CD4-positive, CD25-positive, alpha-beta regulatory T cell (primary cell): ENCODE measurements around the gene ZNF444. TPM values are rescaled to one million over a fixed set of nuclear protein-coding genes. Genes with fewer than 3 reads are reported as not detected.

Source experiments
- ATAC-seq, 2 donors: fragments of 150-1000 bp; cut with Tn5 transposase; one replicate each; pipeline ENCODE4 v1.10.0; 2021; ENCODE audit warnings: low read depth in 2 of 2, moderate number of reproducible peaks in 2 of 2, moderate library complexity in 1 of 2
- DNase-seq, 3 donors: peaks; one replicate each; pipeline versions ENCODE4 v3.0.0 to v3.0.0-alpha.2; 2012 to 2022; ENCODE audit warnings: mixed read lengths in 1 of 3
- H3K27ac ChIP-seq: one replicate; pipeline ENCODE4 v1.7.0; 2013; ENCODE audit warnings: mild to moderate bottlenecking, low read length; ENCODE audit not compliant: insufficient read depth, poor library complexity, severe bottlenecking
- H3K27me3 ChIP-seq: one replicate; pipeline ENCODE4 v1.7.0; 2013; ENCODE audit warnings: low read length; ENCODE audit not compliant: control insufficient read depth, insufficient read depth
- H3K36me3 ChIP-seq: one replicate; pipeline ENCODE4 v1.7.0; 2013; ENCODE audit warnings: mild to moderate bottlenecking, low read length, moderate library complexity; ENCODE audit not compliant: control insufficient read depth, insufficient read depth
- H3K4me1 ChIP-seq: 2 replicates; pipeline ENCODE4 v1.7.0; 2013; ENCODE audit warnings: mild to moderate bottlenecking, low read length; ENCODE audit not compliant: insufficient read depth, control insufficient read depth, poor library complexity, severe bottlenecking
- H3K4me3 ChIP-seq: one replicate; pipeline ENCODE4 v1.7.0; 2013; ENCODE audit warnings: low read depth, mild to moderate bottlenecking, low read length, moderate library complexity
- H3K9me3 ChIP-seq, 2 experiments: 1 replicate in 1 of 2; 2 replicates in 1 of 2; pipeline ENCODE4 v1.7.0; 2013; ENCODE audit warnings: low read length in 2 of 2, mild to moderate bottlenecking in 1 of 2, moderate library complexity in 1 of 2; ENCODE audit not compliant: control insufficient read depth in 2 of 2
- H3K27ac Mint-ChIP-seq, 3 donors: one replicate each; pipeline ENCODE4 v1.8.0; 2020 to 2022; ENCODE audit warnings: mild to moderate bottlenecking in 3 of 3, mixed read lengths in 3 of 3, moderate library complexity in 2 of 3
- H3K27me3 Mint-ChIP-seq: one replicate; pipeline ENCODE4 v1.8.0; 2022; ENCODE audit warnings: mild to moderate bottlenecking, mixed read lengths
- H3K36me3 Mint-ChIP-seq: one replicate; pipeline ENCODE4 v1.8.0; 2020; ENCODE audit warnings: mixed read lengths
- H3K4me1 Mint-ChIP-seq, 4 donors: one replicate each; pipeline ENCODE4 v1.8.0; 2020 to 2022; ENCODE audit warnings: mixed read lengths in 4 of 4, mild to moderate bottlenecking in 1 of 4
- H3K4me3 Mint-ChIP-seq, 4 donors: one replicate each; pipeline ENCODE4 v1.8.0; 2020 to 2022; ENCODE audit warnings: mild to moderate bottlenecking in 4 of 4, mixed read lengths in 4 of 4, moderate library complexity in 3 of 4
- H3K9me3 Mint-ChIP-seq, 7 donors: one replicate each; pipeline ENCODE4 v1.8.0; 2020 to 2022; ENCODE audit warnings: mixed read lengths in 7 of 7, mild to moderate bottlenecking in 3 of 7, moderate library complexity in 2 of 7
- polyA plus RNA-seq, 4 donors: library from polyadenylated mRNA; unstranded; fragments of 300-500 nt; fragmentation: Illumina TruSeq; gene quantifications; one replicate each; pipeline ENCODE4 v1.2.3, GENCODE V29; 2021
- total RNA-seq: library from RNA; stranded (reverse); gene quantifications from one replicate; pipeline ENCODE4 v1.2.3, GENCODE V29; 2022

The ZNF444 gene
- total and polyA plus RNA-seq, 5 donors from 2014 or later, result 10.8 to 23.5 (median 14.3) TPM

- peaks cover 12 to 43% (median 29%) of the 10 kb centered on the region in 4 donors for H3K4me1 Mint-ChIP-seq
- H3K36me3 ChIP-seq, result no peaks in the 10 kb centered on the region
- no peaks in the 10 kb centered on the region for H3K27me3 ChIP-seq
- peak overlapping the region; percentile 84 for H3K27ac ChIP-seq
- no peaks in the 10 kb centered on the region for H3K9me3 Mint-ChIP-seq
- H3K36me3 Mint-ChIP-seq, result no peaks in the 10 kb centered on the region
- no peaks in the 10 kb centered on the region for H3K27me3 Mint-ChIP-seq
- peaks cover 23% of the 10 kb centered on the region for H3K4me1 ChIP-seq
- no peaks in the 10 kb centered on the region for H3K9me3 ChIP-seq
- H3K4me3 ChIP-seq, result peak overlapping the region; percentile 75
- H3K27ac Mint-ChIP-seq, result peak overlapping the region; percentile 93 to 97 (median 96)
- H3K4me3 Mint-ChIP-seq, result peak overlapping the region; percentile 89 to 98 (median 95)
- no peak for DNase-seq
- ATAC-seq, result no peak
Measured at GRCh38 chr19:56139847-56140582, 1.1 kb upstream of the ZNF444 start.

GRCh38 chr19:56141417-56141993 lies 418 bp downstream of the ZNF444 start:
- no peaks in the 10 kb centered on the region for H3K27me3 Mint-ChIP-seq
- H3K9me3 Mint-ChIP-seq, result no peaks in the 10 kb centered on the region
- no peaks in the 10 kb centered on the region for H3K9me3 ChIP-seq
- peak overlapping the region; percentile 77 for H3K4me3 ChIP-seq
- no peaks in the 10 kb centered on the region for H3K27me3 ChIP-seq
- DNase-seq (peak; percentile 30 to 58 (median 54)), ATAC-seq (no peak)
- H3K4me1 Mint-ChIP-seq, result peaks cover 12 to 43% (median 29%) of the 10 kb centered on the region in 4 donors
- peak overlapping the region in 2 of 3 donors; percentile 88 to 93 for H3K27ac Mint-ChIP-seq
- H3K27ac ChIP-seq, result peak overlapping the region; percentile 84
- H3K4me1 ChIP-seq, result peaks cover 23% of the 10 kb centered on the region
- H3K36me3 Mint-ChIP-seq, result no peaks in the 10 kb centered on the region
- H3K4me3 Mint-ChIP-seq, result peak overlapping the region; percentile 89 to 98 (median 94)
- H3K36me3 ChIP-seq, result no peaks in the 10 kb centered on the region

- Histone ChIP-seq H3K27me3 (no peaks in the 10 kb centered on the region), H3K4me3 (peak overlapping the region; percentile 77), H3K36me3 (no peaks in the 10 kb centered on the region), H3K27ac (peak overlapping the region; percentile 15), H3K9me3 (no peaks in the 10 kb centered on the region), H3K4me1 (peaks cover 23% of the 10 kb centered on the region)
- DNase-seq (no peak), ATAC-seq (no peak)
- no peaks in the 10 kb centered on the region for H3K27me3 Mint-ChIP-seq
- no peaks in the 10 kb centered on the region for H3K36me3 Mint-ChIP-seq
- H3K9me3 Mint-ChIP-seq, result no peaks in the 10 kb centered on the region
- peak overlapping the region; percentile 78 to 92 (median 86) for H3K4me3 Mint-ChIP-seq
- peaks cover 12 to 43% (median 29%) of the 10 kb centered on the region in 4 donors for H3K4me1 Mint-ChIP-seq
- H3K27ac Mint-ChIP-seq, result peak overlapping the region in 2 of 3 donors; percentile 86 to 88
Measured at GRCh38 chr19:56142087-56142787, 1.1 kb downstream of the ZNF444 start.

GRCh38 chr19:56142897-56143434 lies 1.9 kb downstream of the ZNF444 start:
- Mint-ChIP-seq H3K4me1 (peaks cover 12 to 44% (median 29%) of the 10 kb centered on the region in 4 donors), H3K36me3 (peaks cover 2% of the 10 kb centered on the region), H3K27ac (peak overlapping the region in 1 of 3 donors; percentile 20), H3K9me3 (no peaks in the 10 kb centered on the region), H3K27me3 (no peaks in the 10 kb centered on the region), H3K4me3 (peak overlapping the region in 3 of 4 donors; percentile 46 to 87 (median 61))
- Histone ChIP-seq H3K27ac (no peak overlapping the region), H3K36me3 (peaks cover 5% of the 10 kb centered on the region), H3K4me1 (peaks cover 23% of the 10 kb centered on the region), H3K9me3 (no peaks in the 10 kb centered on the region), H3K4me3 (no peak overlapping the region), H3K27me3 (no peaks in the 10 kb centered on the region)
- ATAC-seq, result no peak
- no peak for DNase-seq

- Histone ChIP-seq H3K9me3 (no peaks in the 10 kb centered on the region), H3K4me3 (no peak overlapping the region), H3K36me3 (peaks cover 12% of the 10 kb centered on the region), H3K4me1 (peaks cover 23% of the 10 kb centered on the region), H3K27me3 (no peaks in the 10 kb centered on the region), H3K27ac (no peak overlapping the region)
- peak overlapping the region; percentile 20 to 72 (median 63) for H3K27ac Mint-ChIP-seq
- H3K4me3 Mint-ChIP-seq, result peak overlapping the region in 2 of 4 donors; percentile 27 to 49
- peaks cover 8% of the 10 kb centered on the region for H3K36me3 Mint-ChIP-seq
- no peaks in the 10 kb centered on the region for H3K27me3 Mint-ChIP-seq
- ATAC-seq (no peak), DNase-seq (no peak)
- no peaks in the 10 kb centered on the region for H3K9me3 Mint-ChIP-seq
- peaks cover 12 to 44% (median 29%) of the 10 kb centered on the region in 4 donors for H3K4me1 Mint-ChIP-seq
Measured at GRCh38 chr19:56144376-56144775, 3.3 kb downstream of the ZNF444 start.

- Histone ChIP-seq H3K27ac (no peak overlapping the region), H3K4me1 (peaks cover 20% of the 10 kb centered on the region), H3K4me3 (no peak overlapping the region), H3K36me3 (peaks cover 16% of the 10 kb centered on the region), H3K9me3 (no peaks in the 10 kb centered on the region), H3K27me3 (no peaks in the 10 kb centered on the region)
- H3K36me3 Mint-ChIP-seq, result peaks cover 13% of the 10 kb centered on the region
- H3K4me3 Mint-ChIP-seq, result peak overlapping the region in 1 of 4 donors; percentile 27
- H3K27me3 Mint-ChIP-seq, result no peaks in the 10 kb centered on the region
- no peak for DNase-seq
- peaks cover 10 to 41% (median 29%) of the 10 kb centered on the region in 4 donors for H3K4me1 Mint-ChIP-seq
- ATAC-seq, result no peak
- H3K9me3 Mint-ChIP-seq, result no peaks in the 10 kb centered on the region
- no peak overlapping the region for H3K27ac Mint-ChIP-seq
Measured at GRCh38 chr19:56144831-56145230, 3.7 kb downstream of the ZNF444 start.

GRCh38 chr19:56145698-56146097 lies 4.6 kb downstream of the ZNF444 start:
- Mint-ChIP-seq H3K4me3 (no peak overlapping the region), H3K4me1 (peaks cover 7 to 38% (median 27%) of the 10 kb centered on the region in 4 donors), H3K27me3 (no peaks in the 10 kb centered on the region), H3K9me3 (no peaks in the 10 kb centered on the region), H3K27ac (no peak overlapping the region), H3K36me3 (peaks cover 13% of the 10 kb centered on the region)
- DNase-seq (no peak), ATAC-seq (no peak)
- Histone ChIP-seq H3K27me3 (no peaks in the 10 kb centered on the region), H3K4me1 (peaks cover 13% of the 10 kb centered on the region), H3K36me3 (peaks cover 16% of the 10 kb centered on the region), H3K27ac (no peak overlapping the region), H3K9me3 (no peaks in the 10 kb centered on the region), H3K4me3 (no peak overlapping the region)
